GM23338 (cell line): Measurements from ENCODE around the gene TGFBR3. TPM values are rescaled to one million over a fixed set of nuclear protein-coding genes. Genes with fewer than 3 reads are reported as not detected.

Experiments
- ATAC-seq: fragments of 200-7000 bp; cut with Tn5 transposase; 3 replicates; pipeline ENCODE4 v1.9.1; 2020
- DNase-seq: peaks from one replicate; pipeline ENCODE4 v3.0.0-alpha.2; 2015; ENCODE audit warnings: low spot score
- H2AFZ ChIP-seq: fragments of 200-600 bp; sonication (generic); 2 replicates; pipeline ENCODE4 v1.8.0; 2016; ENCODE audit warnings: antibody characterized with exemption, mild to moderate bottlenecking, moderate library complexity
- H3F3A ChIP-seq: fragments of 200-600 bp; sonication (generic); replicated peaks from 2 replicates; pipeline ENCODE4 v1.8.0; 2017; ENCODE audit warnings: antibody characterized with exemption, mixed run types, low read depth
- H3K27ac ChIP-seq: fragments of 200-600 bp; sonication (generic); 2 replicates; pipeline ENCODE4 v1.6.1; 2016; ENCODE audit warnings: low read depth
- H3K27me3 ChIP-seq: fragments of 200-600 bp; sonication (generic); 2 replicates; pipeline ENCODE4 v1.8.0; 2016; ENCODE audit warnings: mild to moderate bottlenecking, mixed run types, moderate library complexity; ENCODE audit not compliant: insufficient read depth
- H3K36me3 ChIP-seq: fragments of 200-600 bp; sonication (generic); 2 replicates; pipeline ENCODE4 v1.8.0; 2016; ENCODE audit warnings: mild to moderate bottlenecking; ENCODE audit not compliant: insufficient read depth
- H3K4me1 ChIP-seq: fragments of 200-600 bp; sonication (generic); 2 replicates; pipeline ENCODE4 v1.8.0; 2016; ENCODE audit warnings: mild to moderate bottlenecking, moderate library complexity; ENCODE audit not compliant: insufficient read depth
- H3K4me2 ChIP-seq: fragments of 200-600 bp; sonication (generic); 2 replicates; pipeline ENCODE4 v1.7.1; 2017; ENCODE audit warnings: mixed run types
- H3K4me3 ChIP-seq: fragments of 200-600 bp; sonication (generic); 2 replicates; pipeline ENCODE4 v1.6.1; 2016; ENCODE audit warnings: mixed run types
- H3K79me2 ChIP-seq: fragments of 200-600 bp; sonication (generic); replicated peaks from 2 replicates; pipeline ENCODE4 v1.8.0; 2017; ENCODE audit warnings: mild to moderate bottlenecking; ENCODE audit not compliant: insufficient read depth
- H3K9me2 ChIP-seq: fragments of 200-600 bp; sonication (generic); 2 replicates; pipeline ENCODE4 v1.8.0; 2017; ENCODE audit not compliant: insufficient read depth
- H4K20me1 ChIP-seq: fragments of 200-600 bp; sonication (generic); replicated peaks from 2 replicates; pipeline ENCODE4 v1.8.0; 2017; ENCODE audit warnings: mild to moderate bottlenecking; ENCODE audit not compliant: insufficient read depth
- H3K27ac Mint-ChIP-seq: 2 replicates; pipeline ENCODE4 v1.8.0; 2020; ENCODE audit warnings: inconsistent platforms, mild to moderate bottlenecking, moderate library complexity, mixed read lengths
- H3K27me3 Mint-ChIP-seq: 3 replicates; pipeline ENCODE4 v1.8.0; 2022; ENCODE audit warnings: low read depth, mild to moderate bottlenecking, moderate library complexity, mixed read lengths, inconsistent platforms; ENCODE audit not compliant: insufficient read depth, poor library complexity
- H3K36me3 Mint-ChIP-seq: 3 replicates; pipeline ENCODE4 v1.8.0; 2021; ENCODE audit warnings: low read depth, mild to moderate bottlenecking, inconsistent platforms, moderate library complexity, mixed read lengths
- H3K4me1 Mint-ChIP-seq: 3 replicates; pipeline ENCODE4 v1.8.0; 2020; ENCODE audit warnings: mild to moderate bottlenecking, inconsistent platforms, mixed read lengths
- H3K4me3 Mint-ChIP-seq: 3 replicates; pipeline ENCODE4 v1.8.0; 2021; ENCODE audit warnings: moderate library complexity, mild to moderate bottlenecking, inconsistent platforms, mixed read lengths
- H3K9me3 Mint-ChIP-seq: 3 replicates; pipeline ENCODE4 v1.8.0; 2020; ENCODE audit warnings: moderate library complexity, mild to moderate bottlenecking, inconsistent platforms, mixed read lengths
- CREB1 ChIP-seq: fragments of 250-450 bp; sonication (Bioruptor Pico); IDR thresholded peaks from 2 replicates; pipeline ENCODE4 v1.5.0; 2020; ENCODE audit warnings: low read depth, mild to moderate bottlenecking, moderate library complexity
- CTCF ChIP-seq, 2 experiments: fragments of 200-600 bp in 1 of 2; sonication (generic) in 1 of 2; conservative IDR thresholded peaks; 2 replicates each; pipeline versions ENCODE4 v1.5.1 to v1.6.1; 2016 to 2017; ENCODE audit warnings: antibody characterized with exemption in 2 of 2, low read depth in 2 of 2, mild to moderate bottlenecking in 2 of 2, moderate library complexity in 1 of 2
- ETS1 ChIP-seq: IDR thresholded peaks from 2 replicates; pipeline ENCODE4 v1.6.1; 2016; ENCODE audit warnings: antibody characterized with exemption
- EZH2 ChIP-seq: fragments of 200-600 bp; sonication (generic); IDR thresholded peaks from one replicate; pipeline ENCODE4 v1.8.0; 2017; ENCODE audit warnings: antibody characterized with exemption, mild to moderate bottlenecking, low read depth; ENCODE audit not compliant: unreplicated experiment
- EZH2phosphoT487 ChIP-seq: fragments of 200-600 bp; sonication (generic); IDR thresholded peaks from one replicate; pipeline ENCODE4 v1.8.1; 2018; ENCODE audit warnings: antibody characterized with exemption; ENCODE audit not compliant: unreplicated experiment
- JUNB ChIP-seq: IDR thresholded peaks from one replicate; pipeline ENCODE4 v1.6.1; 2016; ENCODE audit warnings: antibody characterized with exemption; ENCODE audit not compliant: unreplicated experiment
- NANOG ChIP-seq: IDR thresholded peaks from 2 replicates; pipeline ENCODE4 v1.6.1; 2016; ENCODE audit warnings: antibody characterized with exemption, borderline replicate concordance
- POLR2AphosphoS5 ChIP-seq: IDR thresholded peaks from 2 replicates; pipeline ENCODE4 v1.6.1; 2016; ENCODE audit warnings: antibody characterized with exemption, low read depth
- REST ChIP-seq: IDR thresholded peaks from one replicate; pipeline ENCODE4 v1.6.1; 2018; ENCODE audit warnings: antibody characterized with exemption; ENCODE audit not compliant: unreplicated experiment
- STAT1 ChIP-seq: IDR thresholded peaks from one replicate; pipeline ENCODE4 v1.6.1; 2016; ENCODE audit warnings: antibody characterized with exemption; ENCODE audit not compliant: unreplicated experiment
- ZNF114 ChIP-seq: fragments of 250-450 bp; sonication (Bioruptor Pico); IDR thresholded peaks from 2 replicates; pipeline ENCODE4 v1.5.0; 2020; ENCODE audit warnings: mild to moderate bottlenecking, moderate library complexity
- ZNF331 ChIP-seq: fragments of 250-450 bp; sonication (Bioruptor Pico); IDR thresholded peaks from 2 replicates; pipeline ENCODE4 v1.5.0; 2020; ENCODE audit warnings: low read depth, mild to moderate bottlenecking, moderate library complexity
- ZNF462 ChIP-seq: fragments of 250-450 bp; sonication (Bioruptor Pico); IDR thresholded peaks from 2 replicates; pipeline ENCODE4 v1.5.0; 2020; ENCODE audit warnings: mild to moderate bottlenecking, moderate library complexity
- polyA plus RNA-seq: library from polyadenylated mRNA; unstranded; fragments of >200 nt; fragmentation: Nextera tagmentation; extraction: Ambion mirVana; gene quantifications from 2 replicates; pipeline ENCODE4 v1.2.1, GENCODE V29; 2016
- total RNA-seq: library from RNA; depleted of rRNA; stranded (reverse); fragments of >200 nt; shearing (Covaris generic); gene quantifications from 2 replicates; pipeline ENCODE4 v1.2.3, GENCODE V29; 2014

Gene TGFBR3
- total and polyA plus RNA-seq, 2 experiments from 2014 or later, result 1.7 to 2.9 TPM

- Histone ChIP-seq H2AFZ (no peak overlapping the region), H3K27ac (no peak overlapping the region), H4K20me1 (no peaks in the 10 kb centered on the region), H3K36me3 (no peaks in the 10 kb centered on the region), H3K4me1 (peaks cover 5% of the 10 kb centered on the region; the same call in 1 of the 2 replicates), H3K79me2 (no peaks in the 10 kb centered on the region), H3K4me3 (no peak overlapping the region), H3K27me3 (no peaks in the 10 kb centered on the region), H3K9me2 (peaks cover 4% of the 10 kb centered on the region; the same call in 1 of the 2 replicates), H3K4me2 (no peak overlapping the region), H3F3A (no peaks in the 10 kb centered on the region)
- TF ChIP-seq CREB1 (CRISPR knock-in tag) (no peak), REST (no peak), ZNF114 (no peak), JUNB (no peak), STAT1 (no peak), ZNF462 (CRISPR knock-in tag) (no peak), ETS1 (no peak), ZNF331 (CRISPR knock-in tag) (no peak), POLR2AphosphoS5 (no peak), EZH2 (no peak), NANOG (no peak), EZH2phosphoT487 (no peak), CTCF (conservative IDR thresholded peaks at IDR 0.05; ENCODE audit: low read depth in 2 of 2) (no peak)
- DNase-seq (no peak), ATAC-seq (no peak)
- Mint-ChIP-seq H3K27ac (no peak overlapping the region), H3K36me3 (no peaks in the 10 kb centered on the region), H3K27me3 (no peaks in the 10 kb centered on the region), H3K4me3 (no peak overlapping the region), H3K4me1 (peaks cover 25% of the 10 kb centered on the region; the same call in 2 of the 3 replicates), H3K9me3 (no peaks in the 10 kb centered on the region)
Measured at GRCh38 chr1:91814448-91814847, 71.5 kb downstream of the TGFBR3 start.
